Fibroblast of villous mesenchyme (primary cell): ENCODE results near the gene CLCA4. TPM values are rescaled to one million over a fixed set of nuclear protein-coding genes. Genes with fewer than 3 reads are reported as not detected.

Experiments used
- DNase-seq: peaks from one replicate; pipeline ENCODE4 v3.0.0-alpha.2; 2010; ENCODE audit warnings: low read depth
- H3K4me3 ChIP-seq: 2 replicates; pipeline ENCODE4 v1.5.1; 2011; ENCODE audit warnings: low read depth, mild to moderate bottlenecking, low read length
- total RNA-seq: library from RNA; depleted of rRNA; stranded (reverse); fragments of >200 nt; gene quantifications from 2 replicates; pipeline ENCODE4 v1.2.3, GENCODE V29; 2012
- TF ChIP-seq, protein P1 (sequence below): IDR thresholded peaks from 2 replicates; pipeline ENCODE4 v1.5.1; 2012; ENCODE audit warnings: low read depth, mild to moderate bottlenecking, low read length; ENCODE audit not compliant: insufficient read depth

CLCA4 gene
- total RNA-seq, 1 donor: not detected

DNA sequence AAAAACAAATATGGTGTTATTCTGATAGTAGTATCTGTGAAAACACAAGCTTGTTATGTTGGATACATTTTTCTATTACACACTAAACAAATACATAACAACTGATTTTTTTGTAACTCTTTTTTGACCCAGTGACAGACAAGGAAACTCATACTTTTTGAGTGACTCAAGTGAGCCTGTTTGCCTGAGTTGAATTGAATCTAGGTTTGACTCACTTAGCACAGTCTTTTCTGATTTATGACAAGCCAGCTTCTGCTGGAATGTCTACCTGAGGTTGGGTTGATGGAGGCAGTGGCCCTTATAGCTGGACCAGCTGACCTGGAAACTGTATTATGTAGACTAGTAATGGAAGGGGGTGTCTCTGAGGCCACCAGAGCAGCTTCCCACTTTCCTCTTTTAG, 4.2 kb upstream of the CLCA4 start:
- no peak for DNase-seq
- TF ChIP-seq, protein P1, sequence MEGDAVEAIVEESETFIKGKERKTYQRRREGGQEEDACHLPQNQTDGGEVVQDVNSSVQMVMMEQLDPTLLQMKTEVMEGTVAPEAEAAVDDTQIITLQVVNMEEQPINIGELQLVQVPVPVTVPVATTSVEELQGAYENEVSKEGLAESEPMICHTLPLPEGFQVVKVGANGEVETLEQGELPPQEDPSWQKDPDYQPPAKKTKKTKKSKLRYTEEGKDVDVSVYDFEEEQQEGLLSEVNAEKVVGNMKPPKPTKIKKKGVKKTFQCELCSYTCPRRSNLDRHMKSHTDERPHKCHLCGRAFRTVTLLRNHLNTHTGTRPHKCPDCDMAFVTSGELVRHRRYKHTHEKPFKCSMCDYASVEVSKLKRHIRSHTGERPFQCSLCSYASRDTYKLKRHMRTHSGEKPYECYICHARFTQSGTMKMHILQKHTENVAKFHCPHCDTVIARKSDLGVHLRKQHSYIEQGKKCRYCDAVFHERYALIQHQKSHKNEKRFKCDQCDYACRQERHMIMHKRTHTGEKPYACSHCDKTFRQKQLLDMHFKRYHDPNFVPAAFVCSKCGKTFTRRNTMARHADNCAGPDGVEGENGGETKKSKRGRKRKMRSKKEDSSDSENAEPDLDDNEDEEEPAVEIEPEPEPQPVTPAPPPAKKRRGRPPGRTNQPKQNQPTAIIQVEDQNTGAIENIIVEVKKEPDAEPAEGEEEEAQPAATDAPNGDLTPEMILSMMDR: no peak
- H3K4me3 ChIP-seq: no peak overlapping the region

DNA sequence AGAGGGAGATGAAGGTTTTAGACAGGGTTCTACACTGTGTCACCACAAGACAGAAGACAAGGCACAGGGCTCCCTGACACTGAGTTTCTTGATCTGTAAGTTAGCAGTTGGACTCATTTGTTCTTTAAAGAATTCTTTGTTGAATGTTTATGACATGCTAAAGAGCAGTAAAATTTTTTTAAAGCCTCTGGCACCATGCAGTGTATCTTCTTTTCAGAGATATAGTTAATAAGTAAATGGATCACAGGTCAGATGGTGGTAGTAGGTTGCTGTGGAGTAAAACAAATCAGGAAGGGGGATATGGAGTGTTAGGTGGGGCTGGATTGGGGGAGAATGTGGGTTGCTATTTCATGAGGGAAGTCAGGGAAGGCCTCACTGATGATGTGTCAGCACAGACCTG, 2.0 kb downstream of the CLCA4 start:
- H3K4me3 ChIP-seq: no peak overlapping the region
- DNase-seq: no peak
- TF ChIP-seq, protein P1: no peak

DNA sequence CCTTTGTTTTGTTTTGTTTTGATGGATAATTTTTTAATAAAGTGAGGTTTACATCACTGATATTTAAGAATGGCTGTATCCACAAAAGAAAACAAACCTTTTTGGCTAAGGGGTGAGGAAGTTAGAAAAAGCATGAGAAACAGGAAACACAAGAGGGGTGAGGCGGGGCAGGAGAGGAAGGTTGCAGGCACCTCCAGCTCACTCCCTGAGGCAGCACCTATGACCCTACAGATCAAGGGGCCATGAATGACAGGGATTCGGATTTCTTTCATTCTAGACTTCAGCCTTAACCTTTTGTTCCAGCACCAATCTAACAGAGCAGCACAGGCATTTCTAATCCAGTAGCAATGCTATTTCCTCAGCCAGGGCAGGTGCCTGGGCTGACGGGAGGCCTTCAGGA, 4.4 kb downstream of the CLCA4 start:
- TF ChIP-seq, protein P1: no peak
- DNase-seq: no peak
- H3K4me3 ChIP-seq: no peak overlapping the region

DNA sequence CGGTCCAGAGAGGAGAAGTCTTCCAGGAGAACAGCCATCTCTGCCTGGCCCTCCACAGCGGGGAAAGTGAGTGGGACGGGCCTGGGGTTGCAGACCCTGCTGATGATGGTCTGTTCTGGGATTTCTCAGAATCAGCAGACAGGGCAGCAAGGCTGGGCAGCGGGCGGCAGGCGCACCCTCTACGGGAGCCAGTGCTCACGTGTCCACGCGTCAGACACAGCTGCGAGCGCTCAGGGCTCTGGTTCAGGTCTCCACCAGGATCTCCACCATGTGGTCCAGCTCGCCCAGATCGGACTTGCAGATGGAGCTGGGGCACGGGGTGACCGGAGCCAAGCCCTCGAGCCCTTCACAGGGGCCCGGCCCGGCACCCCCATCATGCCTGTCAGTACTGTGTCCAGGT, 5.5 kb downstream of the CLCA4 start:
- DNase-seq: no peak
- TF ChIP-seq, protein P1: no peak
- no peak overlapping the region for H3K4me3 ChIP-seq

DNA sequence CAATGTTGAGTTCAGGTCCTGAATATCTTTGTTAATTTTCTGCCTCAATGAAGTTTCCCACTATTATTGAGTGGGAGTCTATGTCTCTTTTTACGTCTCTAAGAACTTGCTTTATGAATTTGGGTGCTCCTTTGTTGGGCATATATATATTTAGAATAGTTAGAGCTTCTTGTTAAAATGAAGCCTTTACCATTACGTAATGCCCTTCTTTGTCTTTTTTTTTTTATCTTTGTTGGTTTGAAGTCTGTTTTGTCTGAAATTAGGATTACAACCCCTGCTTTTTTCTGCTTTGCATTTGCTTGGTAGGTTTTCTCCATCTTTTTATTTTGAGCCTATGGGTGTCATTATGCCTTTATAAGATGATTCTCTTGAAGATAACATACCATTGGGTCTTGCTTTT, 10.9 kb downstream of the CLCA4 start:
- TF ChIP-seq, protein P1: no peak
- DNase-seq: no peak
- no peak overlapping the region for H3K4me3 ChIP-seq

DNA sequence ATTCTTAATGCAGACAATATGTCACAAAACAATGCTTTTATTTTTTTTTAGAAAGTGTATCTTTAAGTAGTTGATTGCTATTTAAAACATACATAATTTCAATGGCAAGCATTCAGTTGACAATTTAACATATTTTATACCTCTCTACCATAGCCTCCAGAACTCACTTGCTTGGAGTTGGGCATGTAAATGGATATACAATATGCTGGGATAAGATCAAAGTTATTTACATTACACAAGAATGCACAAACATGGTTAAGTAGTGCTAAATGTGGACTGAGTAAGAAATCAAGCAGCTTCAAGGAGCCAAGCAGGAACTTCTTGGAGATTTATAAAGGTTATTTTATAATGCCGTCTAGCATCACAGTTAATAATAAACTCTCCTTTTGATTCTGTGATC, 17.0 kb downstream of the CLCA4 start:
- DNase-seq: no peak
- TF ChIP-seq, protein P1: no peak
- no peak overlapping the region for H3K4me3 ChIP-seq

DNA sequence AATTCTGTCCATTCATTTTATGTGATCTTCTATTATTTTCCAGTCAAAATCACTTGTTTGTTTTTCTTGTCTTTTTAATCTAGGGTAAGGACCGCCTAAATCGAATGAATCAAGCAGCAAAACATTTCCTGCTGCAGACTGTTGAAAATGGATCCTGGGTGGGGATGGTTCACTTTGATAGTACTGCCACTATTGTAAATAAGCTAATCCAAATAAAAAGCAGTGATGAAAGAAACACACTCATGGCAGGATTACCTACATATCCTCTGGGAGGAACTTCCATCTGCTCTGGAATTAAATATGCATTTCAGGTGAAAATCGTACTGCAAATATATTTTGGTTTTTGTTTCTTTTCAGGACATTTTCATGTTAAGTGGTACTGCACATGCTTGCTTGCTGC, 20.5 kb downstream of the CLCA4 start:
- TF ChIP-seq, protein P1: no peak
- H3K4me3 ChIP-seq: no peak overlapping the region
- DNase-seq: no peak
